DLD1 (cell line): ENCODE measurements around the gene CNGA4.
"Not testable (repeated sequence)": the region's sequence is repeated elsewhere in the genome, so short reads cannot be mapped to it uniquely, and the experiment has no call there.

Experiments used
- in situ Hi-C: cut with HindIII; loops from 2 replicates; pipeline ENCODE4 v1.10.0; 2017; ENCODE audit warnings: low sequenced_read_pairs

The CNGA4 gene

GRCh38 chr11:6224421-6224820, 14.5 kb upstream of the CNGA4 start:
- in situ Hi-C loops, result no loop called here

- in situ Hi-C loops, result no loop called here
Measured at GRCh38 chr11:6225024-6225423, 13.9 kb upstream of the CNGA4 start.

GRCh38 chr11:6225896-6226295, 13.0 kb upstream of the CNGA4 start:
- in situ Hi-C loops, result no loop called here

- in situ Hi-C loops, result no loop called here
Measured at GRCh38 chr11:6228520-6228919, 10.4 kb upstream of the CNGA4 start.

- in situ Hi-C loops, result no loop called here
Measured at GRCh38 chr11:6229911-6230310, 9.0 kb upstream of the CNGA4 start.

- in situ Hi-C loops, result no loop called here
Measured at GRCh38 chr11:6232899-6233298, 6.0 kb upstream of the CNGA4 start.

- in situ Hi-C loops, result no loop called here
Measured at GRCh38 chr11:6233984-6234386, 4.9 kb upstream of the CNGA4 start.

- in situ Hi-C loops, result no loop called here
Measured at GRCh38 chr11:6234387-6235107, 4.3 kb upstream of the CNGA4 start, which contains the start of gene FHIP1B. Gene FHIP1B, minus strand, starts transcription at chr11:6234636. Its CDS starts 10,120 bp downstream, at chr11:6224516.

GRCh38 chr11:6237266-6237665, 1.6 kb upstream of the CNGA4 start:
- in situ Hi-C loops, result no loop called here

GRCh38 chr11:6237761-6238302, 1.1 kb upstream of the CNGA4 start:
- in situ Hi-C loops, result no loop called here

- in situ Hi-C loops, result no loop called here
Measured at GRCh38 chr11:6240139-6240538, 1.2 kb downstream of the CNGA4 start.

- in situ Hi-C loops, result no loop called here
Measured at GRCh38 chr11:6240781-6241180, 1.9 kb downstream of the CNGA4 start.

GRCh38 chr11:6241316-6241715, 2.4 kb downstream of the CNGA4 start:
- in situ Hi-C loops, result no loop called here

GRCh38 chr11:6245536-6245935, 6.6 kb downstream of the CNGA4 start:
- in situ Hi-C loops, result no loop called here

GRCh38 chr11:6248248-6248647, 9.4 kb downstream of the CNGA4 start:
- in situ Hi-C loops, result no loop called here

- in situ Hi-C loops, result not testable (repeated sequence)
Measured at GRCh38 chr11:6248897-6249296, 10.0 kb downstream of the CNGA4 start.

- in situ Hi-C loops, result no loop called here
Measured at GRCh38 chr11:6249770-6250555, 11.1 kb downstream of the CNGA4 start.

GRCh38 chr11:6251120-6251733, 12.3 kb downstream of the CNGA4 start:
- in situ Hi-C loops, result no loop called here

- in situ Hi-C loops, result no loop called here
Measured at GRCh38 chr11:6251990-6252473, 13.1 kb downstream of the CNGA4 start.

GRCh38 chr11:6253197-6253596, 14.3 kb downstream of the CNGA4 start:
- in situ Hi-C loops, result no loop called here

GRCh38 chr11:6258141-6258540, 19.3 kb downstream of the CNGA4 start:
- in situ Hi-C loops, result no loop called here
